Measurements from ENCODE around the gene COL6A3. TPM values are rescaled to one million over a fixed set of nuclear protein-coding genes. Genes with fewer than 3 reads are reported as not detected.

The COL6A3 gene
- total and polyA plus RNA-seq, 9 of the 15 experiments (the other 6 are each of a cell fraction or from before 2014, with no cell fraction given) = 0.07 to 4.1 (median 1.5) TPM

DNA sequence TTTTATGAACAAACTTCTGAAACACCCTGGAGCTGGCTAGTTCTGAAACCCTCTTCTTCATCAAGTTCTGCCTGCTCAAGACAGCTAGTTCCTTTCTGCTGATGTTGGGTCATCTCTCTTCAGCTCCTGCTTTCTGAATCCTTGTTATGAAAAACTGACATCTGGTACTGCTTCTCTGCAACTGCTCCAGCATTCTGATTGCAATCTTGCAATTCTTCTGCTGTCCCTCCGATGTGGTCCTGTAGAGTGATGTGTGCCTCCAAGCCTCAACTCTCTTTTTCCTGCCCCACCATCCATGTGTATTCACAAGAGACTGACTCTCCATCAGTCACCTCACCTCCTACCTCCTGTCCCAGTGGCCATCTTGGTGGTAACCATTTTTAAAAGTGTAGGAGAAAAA is 21.8 kb downstream of the COL6A3 start:
- Histone ChIP-seq H3K27me3 (ENCODE audit: control insufficient read depth in 2 of 2, insufficient read depth in 2 of 2, low read length in 2 of 2) (peaks cover 0 to 6% of the 10 kb centered on the region in 2 experiments; a peak in 2 of 5 replicates), H3K4me2 (ENCODE audit: insufficient read depth, low read length) (no peak overlapping the region), H3K9me1 (ENCODE audit: control insufficient read depth, insufficient read depth, low read length) (no peaks in the 10 kb centered on the region), H3K9ac (ENCODE audit: insufficient read depth in 1 of 2, low read depth in 2 of 2, low read length in 2 of 2) (no peak overlapping the region), H3K79me2 (ENCODE audit: control insufficient read depth, insufficient read depth, low read length) (no peaks in the 10 kb centered on the region), H2AFZ (ENCODE audit: low read depth, low read length) (no peak overlapping the region), H3K4me1 (replicated peaks in 1 of 2; ENCODE audit: control insufficient read depth in 2 of 2, insufficient read depth in 2 of 2, low read length in 2 of 2) (no peaks in the 10 kb centered on the region), H4K20me1 (replicated peaks; ENCODE audit: control insufficient read depth, insufficient read depth, low read length) (no peaks in the 10 kb centered on the region), H3K4me3 (no peak overlapping the region), H3K9me3 (replicated peaks; ENCODE audit: control insufficient read depth, insufficient read depth, low read depth, low read length) (no peaks in the 10 kb centered on the region), H3K36me3 (ENCODE audit: control insufficient read depth, insufficient read depth, low read length) (no peaks in the 10 kb centered on the region), H3K27ac (ENCODE audit: extremely low read depth, low read depth, low read length) (no peak overlapping the region)
- CTCF ChIA-PET (ENCODE audit: low intra/inter-chr PET ratio) = no interaction called here
- in situ Hi-C loops (cut with MboI) (no loop called here), intact Hi-C loops (cut with micrococcal nuclease) (no loop called here)
- 0% methylated on average over 1 of the region's 1 CpG for WGBS (ENCODE audit: insufficient coverage, low coverage, missing lambda C conversion rate)
- BruUV-seq (replicated peaks) = no TSS peak
- POLR2A ChIA-PET = no interaction called here
- ATAC-seq (no peak), DNase-seq (ENCODE audit: extremely low read depth in 1 of 4, low spot score in 3 of 4) (no peak), FAIRE-seq (no peak)
- TF ChIP-seq RFX7 (CRISPR knock-in tag; IDR thresholded peaks at IDR 0.05) (no peak), TAL1 (IDR thresholded peaks at IDR 0.05) (no peak), MYNN (IDR thresholded peaks at IDR 0.05) (no peak), MYNN (CRISPR knock-in tag; IDR thresholded peaks at IDR 0.05) (no peak), RUNX1 (IDR thresholded peaks at IDR 0.05; ENCODE audit: low read depth) (no peak), ZNF217 (CRISPR knock-in tag; IDR thresholded peaks at IDR 0.05) (no peak), SETDB1 (IDR thresholded peaks at IDR 0.05; ENCODE audit: low read length) (no peak), IFI16 (CRISPR knock-in tag; IDR thresholded peaks at IDR 0.05) (no peak), RAD51 (IDR thresholded peaks at IDR 0.05; ENCODE audit: borderline replicate concordance, low read depth) (no peak), MTF1 (CRISPR knock-in tag; IDR thresholded peaks at IDR 0.05; ENCODE audit: borderline replicate concordance) (no peak), GATAD2B (IDR thresholded peaks at IDR 0.05; ENCODE audit: borderline replicate concordance) (no peak)
- TF ChIP-seq, protein P1, sequence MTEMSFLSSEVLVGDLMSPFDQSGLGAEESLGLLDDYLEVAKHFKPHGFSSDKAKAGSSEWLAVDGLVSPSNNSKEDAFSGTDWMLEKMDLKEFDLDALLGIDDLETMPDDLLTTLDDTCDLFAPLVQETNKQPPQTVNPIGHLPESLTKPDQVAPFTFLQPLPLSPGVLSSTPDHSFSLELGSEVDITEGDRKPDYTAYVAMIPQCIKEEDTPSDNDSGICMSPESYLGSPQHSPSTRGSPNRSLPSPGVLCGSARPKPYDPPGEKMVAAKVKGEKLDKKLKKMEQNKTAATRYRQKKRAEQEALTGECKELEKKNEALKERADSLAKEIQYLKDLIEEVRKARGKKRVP (CRISPR knock-in tag; IDR thresholded peaks at IDR 0.05) = no peak
- TF ChIP-seq, protein P2, sequence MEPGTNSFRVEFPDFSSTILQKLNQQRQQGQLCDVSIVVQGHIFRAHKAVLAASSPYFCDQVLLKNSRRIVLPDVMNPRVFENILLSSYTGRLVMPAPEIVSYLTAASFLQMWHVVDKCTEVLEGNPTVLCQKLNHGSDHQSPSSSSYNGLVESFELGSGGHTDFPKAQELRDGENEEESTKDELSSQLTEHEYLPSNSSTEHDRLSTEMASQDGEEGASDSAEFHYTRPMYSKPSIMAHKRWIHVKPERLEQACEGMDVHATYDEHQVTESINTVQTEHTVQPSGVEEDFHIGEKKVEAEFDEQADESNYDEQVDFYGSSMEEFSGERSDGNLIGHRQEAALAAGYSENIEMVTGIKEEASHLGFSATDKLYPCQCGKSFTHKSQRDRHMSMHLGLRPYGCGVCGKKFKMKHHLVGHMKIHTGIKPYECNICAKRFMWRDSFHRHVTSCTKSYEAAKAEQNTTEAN (CRISPR knock-in tag; IDR thresholded peaks at IDR 0.05) = no peak
- TF ChIP-seq, protein P3, sequence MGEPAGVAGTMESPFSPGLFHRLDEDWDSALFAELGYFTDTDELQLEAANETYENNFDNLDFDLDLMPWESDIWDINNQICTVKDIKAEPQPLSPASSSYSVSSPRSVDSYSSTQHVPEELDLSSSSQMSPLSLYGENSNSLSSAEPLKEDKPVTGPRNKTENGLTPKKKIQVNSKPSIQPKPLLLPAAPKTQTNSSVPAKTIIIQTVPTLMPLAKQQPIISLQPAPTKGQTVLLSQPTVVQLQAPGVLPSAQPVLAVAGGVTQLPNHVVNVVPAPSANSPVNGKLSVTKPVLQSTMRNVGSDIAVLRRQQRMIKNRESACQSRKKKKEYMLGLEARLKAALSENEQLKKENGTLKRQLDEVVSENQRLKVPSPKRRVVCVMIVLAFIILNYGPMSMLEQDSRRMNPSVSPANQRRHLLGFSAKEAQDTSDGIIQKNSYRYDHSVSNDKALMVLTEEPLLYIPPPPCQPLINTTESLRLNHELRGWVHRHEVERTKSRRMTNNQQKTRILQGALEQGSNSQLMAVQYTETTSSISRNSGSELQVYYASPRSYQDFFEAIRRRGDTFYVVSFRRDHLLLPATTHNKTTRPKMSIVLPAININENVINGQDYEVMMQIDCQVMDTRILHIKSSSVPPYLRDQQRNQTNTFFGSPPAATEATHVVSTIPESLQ (CRISPR knock-in tag; IDR thresholded peaks at IDR 0.05) = no peak
- TF ChIP-seq, protein P4, sequence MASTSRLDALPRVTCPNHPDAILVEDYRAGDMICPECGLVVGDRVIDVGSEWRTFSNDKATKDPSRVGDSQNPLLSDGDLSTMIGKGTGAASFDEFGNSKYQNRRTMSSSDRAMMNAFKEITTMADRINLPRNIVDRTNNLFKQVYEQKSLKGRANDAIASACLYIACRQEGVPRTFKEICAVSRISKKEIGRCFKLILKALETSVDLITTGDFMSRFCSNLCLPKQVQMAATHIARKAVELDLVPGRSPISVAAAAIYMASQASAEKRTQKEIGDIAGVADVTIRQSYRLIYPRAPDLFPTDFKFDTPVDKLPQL (IDR thresholded peaks at IDR 0.05; ENCODE audit: extremely low read depth, insufficient read length) = no peak
- TF ChIP-seq, protein P5, sequence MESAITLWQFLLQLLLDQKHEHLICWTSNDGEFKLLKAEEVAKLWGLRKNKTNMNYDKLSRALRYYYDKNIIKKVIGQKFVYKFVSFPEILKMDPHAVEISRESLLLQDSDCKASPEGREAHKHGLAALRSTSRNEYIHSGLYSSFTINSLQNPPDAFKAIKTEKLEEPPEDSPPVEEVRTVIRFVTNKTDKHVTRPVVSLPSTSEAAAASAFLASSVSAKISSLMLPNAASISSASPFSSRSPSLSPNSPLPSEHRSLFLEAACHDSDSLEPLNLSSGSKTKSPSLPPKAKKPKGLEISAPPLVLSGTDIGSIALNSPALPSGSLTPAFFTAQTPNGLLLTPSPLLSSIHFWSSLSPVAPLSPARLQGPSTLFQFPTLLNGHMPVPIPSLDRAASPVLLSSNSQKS (CRISPR knock-in tag; IDR thresholded peaks at IDR 0.05) = no peak
- TF ChIP-seq, protein P6, sequence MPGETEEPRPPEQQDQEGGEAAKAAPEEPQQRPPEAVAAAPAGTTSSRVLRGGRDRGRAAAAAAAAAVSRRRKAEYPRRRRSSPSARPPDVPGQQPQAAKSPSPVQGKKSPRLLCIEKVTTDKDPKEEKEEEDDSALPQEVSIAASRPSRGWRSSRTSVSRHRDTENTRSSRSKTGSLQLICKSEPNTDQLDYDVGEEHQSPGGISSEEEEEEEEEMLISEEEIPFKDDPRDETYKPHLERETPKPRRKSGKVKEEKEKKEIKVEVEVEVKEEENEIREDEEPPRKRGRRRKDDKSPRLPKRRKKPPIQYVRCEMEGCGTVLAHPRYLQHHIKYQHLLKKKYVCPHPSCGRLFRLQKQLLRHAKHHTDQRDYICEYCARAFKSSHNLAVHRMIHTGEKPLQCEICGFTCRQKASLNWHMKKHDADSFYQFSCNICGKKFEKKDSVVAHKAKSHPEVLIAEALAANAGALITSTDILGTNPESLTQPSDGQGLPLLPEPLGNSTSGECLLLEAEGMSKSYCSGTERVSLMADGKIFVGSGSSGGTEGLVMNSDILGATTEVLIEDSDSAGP (CRISPR knock-in tag; IDR thresholded peaks at IDR 0.05) = no peak

Data from K562 (cell line).